Measurements from ENCODE around the gene OTX1. TPM values are rescaled to one million over a fixed set of nuclear protein-coding genes. Genes with fewer than 3 reads are reported as not detected.

The OTX1 gene
- total and polyA plus RNA-seq, 8 donors = 0.02 to 0.90 (median 0.23) TPM

DNA sequence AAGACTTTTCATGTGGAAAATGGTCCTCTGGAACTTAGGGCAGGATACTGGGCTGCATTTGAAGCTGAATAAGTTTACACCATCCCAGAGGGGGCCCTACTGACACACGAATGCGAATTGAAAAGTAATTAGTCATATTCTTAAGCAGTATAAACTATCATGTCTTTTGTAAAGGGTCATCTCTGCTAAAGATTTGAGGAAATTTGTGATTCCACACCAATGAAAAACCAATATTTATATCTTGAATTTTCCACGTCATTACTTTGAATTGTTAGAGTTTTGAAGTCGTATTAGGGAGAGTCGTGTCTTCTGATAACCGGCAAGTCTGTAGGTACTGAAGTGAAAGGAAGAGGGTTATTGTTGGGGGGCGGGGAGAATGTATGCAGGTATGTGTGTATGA, 4.1 kb upstream of the OTX1 start:
- peaks cover 0 to 8% (median 0%) of the 10 kb centered on the region in 3 donors for H3K4me1 ChIP-seq
- H3K36me3 ChIP-seq = no peaks in the 10 kb centered on the region
- intact Hi-C loops (cut with DNase I) = no loop called here
- FAIRE-seq = no peak
- no peak for ATAC-seq
- no peak overlapping the region for H3K4me3 ChIP-seq
- 98 to 99% methylated on average over 7 of the region's 7 CpGs for WGBS, 2 donors
- H3K27ac ChIP-seq = no peak overlapping the region
- no peak for DNase-seq
- H3K27me3 ChIP-seq = peaks cover 0 to 14% (median 0%) of the 10 kb centered on the region in 4 donors
- TF ChIP-seq, protein P1, sequence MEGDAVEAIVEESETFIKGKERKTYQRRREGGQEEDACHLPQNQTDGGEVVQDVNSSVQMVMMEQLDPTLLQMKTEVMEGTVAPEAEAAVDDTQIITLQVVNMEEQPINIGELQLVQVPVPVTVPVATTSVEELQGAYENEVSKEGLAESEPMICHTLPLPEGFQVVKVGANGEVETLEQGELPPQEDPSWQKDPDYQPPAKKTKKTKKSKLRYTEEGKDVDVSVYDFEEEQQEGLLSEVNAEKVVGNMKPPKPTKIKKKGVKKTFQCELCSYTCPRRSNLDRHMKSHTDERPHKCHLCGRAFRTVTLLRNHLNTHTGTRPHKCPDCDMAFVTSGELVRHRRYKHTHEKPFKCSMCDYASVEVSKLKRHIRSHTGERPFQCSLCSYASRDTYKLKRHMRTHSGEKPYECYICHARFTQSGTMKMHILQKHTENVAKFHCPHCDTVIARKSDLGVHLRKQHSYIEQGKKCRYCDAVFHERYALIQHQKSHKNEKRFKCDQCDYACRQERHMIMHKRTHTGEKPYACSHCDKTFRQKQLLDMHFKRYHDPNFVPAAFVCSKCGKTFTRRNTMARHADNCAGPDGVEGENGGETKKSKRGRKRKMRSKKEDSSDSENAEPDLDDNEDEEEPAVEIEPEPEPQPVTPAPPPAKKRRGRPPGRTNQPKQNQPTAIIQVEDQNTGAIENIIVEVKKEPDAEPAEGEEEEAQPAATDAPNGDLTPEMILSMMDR (IDR thresholded peaks at IDR 0.05) = no peak
- no peaks in the 10 kb centered on the region for H3K9me3 ChIP-seq

DNA sequence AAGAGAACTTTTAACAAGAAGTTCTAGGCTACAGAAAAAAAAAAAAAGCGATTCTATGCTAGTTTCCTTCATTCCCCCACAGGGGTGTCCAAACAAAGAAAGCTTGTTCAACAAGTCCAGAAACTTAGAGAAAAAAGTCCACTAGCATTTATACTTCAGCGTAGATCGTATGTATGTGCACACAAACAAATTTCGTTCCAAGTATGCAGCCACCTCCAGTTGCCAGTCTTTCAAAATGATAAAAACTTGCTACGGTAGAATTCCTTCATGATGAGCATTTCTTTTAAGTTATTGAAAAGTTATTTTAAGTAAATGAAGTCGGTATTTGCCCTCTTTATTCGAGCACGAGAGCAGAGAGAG, 3.7 kb upstream of the OTX1 start:
- Histone ChIP-seq H3K9me3 (no peaks in the 10 kb centered on the region), H3K27me3 (peaks cover 0 to 14% (median 0%) of the 10 kb centered on the region in 4 donors), H3K36me3 (no peaks in the 10 kb centered on the region), H3K27ac (no peak overlapping the region), H3K4me3 (no peak overlapping the region), H3K4me1 (peaks cover 0 to 8% (median 0%) of the 10 kb centered on the region in 3 donors)
- ATAC-seq (no peak), FAIRE-seq (no peak), DNase-seq (no peak)
- intact Hi-C loops (cut with DNase I) = no loop called here
- TF ChIP-seq, protein P1 (IDR thresholded peaks at IDR 0.05) = no peak
- WGBS, 2 donors = 92 to 95% methylated on average over 8 of the region's 8 CpGs

DNA sequence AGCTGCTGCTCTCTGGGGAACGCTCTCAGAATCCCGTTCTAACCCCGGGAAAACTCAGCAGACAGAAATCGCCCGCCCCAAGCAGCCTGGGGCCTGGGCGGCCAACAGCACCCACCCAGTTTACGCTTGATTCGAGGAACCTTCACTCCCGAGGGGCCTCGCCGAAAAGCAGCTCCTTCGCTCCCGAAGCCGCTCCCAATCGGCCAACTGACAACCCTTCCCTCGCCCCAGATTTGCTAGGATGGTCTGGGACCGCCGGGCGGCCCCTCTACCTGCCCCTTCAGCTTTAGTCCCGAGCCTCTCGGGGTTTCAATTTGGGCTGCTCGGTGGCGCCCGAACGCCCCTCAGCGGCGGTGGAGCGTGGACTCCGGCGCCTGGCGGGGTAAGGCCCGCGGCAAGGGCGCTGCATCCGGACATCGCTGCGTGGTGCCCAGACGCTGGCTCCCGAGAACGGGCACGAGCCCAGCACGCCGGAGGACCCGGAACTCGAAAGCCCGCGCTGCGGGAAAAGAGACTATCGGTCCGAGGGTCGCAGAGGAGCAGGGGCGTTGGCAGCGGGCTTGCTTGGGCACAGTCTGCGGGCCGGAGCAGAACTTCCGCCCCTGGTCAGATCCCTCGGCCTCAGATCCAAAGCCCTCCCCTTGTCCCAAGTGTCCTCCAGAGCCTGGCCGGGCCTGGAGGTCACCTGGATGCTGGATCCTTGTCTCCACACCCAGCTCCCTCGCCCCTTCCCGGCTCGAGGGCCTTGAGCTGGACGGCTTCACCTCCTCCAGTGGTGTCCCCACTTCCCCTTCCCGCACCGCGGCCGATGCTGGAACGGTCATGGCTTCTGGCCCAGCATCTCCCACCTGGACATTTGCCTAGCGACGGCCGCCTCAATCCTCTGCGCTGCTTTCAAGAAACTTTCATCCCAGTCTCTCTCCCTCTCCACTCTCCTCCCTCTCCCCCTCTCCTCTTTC, 3.0 kb upstream of the OTX1 start:
- peaks cover 0 to 14% (median 0%) of the 10 kb centered on the region in 4 donors for H3K27me3 ChIP-seq
- TF ChIP-seq, protein P1 (IDR thresholded peaks at IDR 0.05) = no peak
- peaks cover 0 to 8% (median 0%) of the 10 kb centered on the region in 3 donors for H3K4me1 ChIP-seq

DNA sequence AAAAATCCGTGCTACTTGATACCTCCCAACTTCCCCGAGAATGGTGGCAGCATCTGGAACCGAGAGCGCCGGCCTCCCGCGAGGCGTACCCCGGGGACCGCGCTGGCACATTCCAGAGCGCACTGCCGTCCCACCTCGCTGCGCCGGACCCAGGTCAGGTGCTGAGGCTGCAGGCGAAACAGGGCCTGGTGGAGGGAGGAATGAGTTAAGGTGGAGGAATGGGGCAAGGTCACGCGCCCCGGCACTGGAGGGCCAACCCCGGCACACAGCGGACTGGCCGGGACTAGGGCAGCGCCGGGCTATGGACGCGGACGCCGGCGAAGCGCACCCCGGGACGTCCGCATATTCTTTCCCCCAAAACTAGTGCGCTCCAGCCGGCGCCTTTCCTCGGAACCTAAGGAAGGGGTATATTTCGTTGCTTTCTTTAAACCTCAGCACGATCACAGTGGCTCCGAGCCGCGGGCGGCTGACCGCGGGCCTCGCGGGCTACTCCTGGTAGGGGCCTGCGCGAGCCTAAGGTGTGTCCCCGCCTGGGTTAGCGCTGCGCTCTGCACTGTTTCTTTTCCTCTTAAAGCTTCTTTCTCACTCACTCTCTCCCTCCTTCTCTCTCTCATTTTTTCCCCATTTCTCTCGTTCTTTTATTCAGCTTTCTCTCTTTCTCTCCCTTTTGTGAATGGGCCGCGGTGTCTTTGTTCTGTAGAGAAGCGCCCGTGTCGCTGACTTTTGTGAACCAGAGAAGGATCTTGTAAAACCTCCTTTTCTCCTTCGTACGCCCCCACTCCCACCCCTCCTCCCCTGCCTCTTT, 2.1 kb upstream of the OTX1 start:
- Histone ChIP-seq H3K36me3 (no peaks in the 10 kb centered on the region), H3K4me3 (peak overlapping the region in 2 of 4 donors; percentile 67 to 74), H3K27ac (no peak overlapping the region), H3K27me3 (peaks cover 0 to 14% (median 0%) of the 10 kb centered on the region in 4 donors), H3K9me3 (no peaks in the 10 kb centered on the region), H3K4me1 (peaks cover 0 to 8% (median 0%) of the 10 kb centered on the region in 3 donors)
- TF ChIP-seq, protein P1 (IDR thresholded peaks at IDR 0.05) = no peak
- ATAC-seq (peak in 1 of 4 donors; percentile 9), FAIRE-seq (no peak), DNase-seq (peak in 2 of 6 donors; percentile 20 to 68)
- intact Hi-C loops (cut with DNase I) = no loop called here
- 15 to 18% methylated on average over 61 of the region's 61 CpGs for WGBS, 2 donors

More for the DNA sequence above, 3.0 kb upstream of the OTX1 start:
- DNase-seq = peak in 4 of 6 donors; percentile 13 to 76 (median 40)
- no peak for FAIRE-seq
- no peaks in the 10 kb centered on the region for H3K36me3 ChIP-seq
- no peak overlapping the region for H3K4me3 ChIP-seq
- ATAC-seq = no peak
- H3K27ac ChIP-seq = no peak overlapping the region
- no peaks in the 10 kb centered on the region for H3K9me3 ChIP-seq
- WGBS, 2 donors = 66% methylated on average over 71 of the region's 71 CpGs
- intact Hi-C loops (cut with DNase I) = no loop called here

Measured in pancreas (tissue), 10 donors.